Uterus (tissue), 2 donors: ENCODE data around the gene FBN2.

ENCODE experiments used
- POLR2A ChIP-seq, 2 donors: fragments of 450-650 bp; IDR thresholded peaks; one replicate each; pipeline ENCODE4 v1.6.1; 2016; ENCODE audit warnings: antibody characterized with exemption in 2 of 2, mild to moderate bottlenecking in 1 of 2, moderate library complexity in 1 of 2
- TF ChIP-seq, protein P1 (sequence below), 4 experiments: fragments of 200-600 bp in 2 of 4; fragments of 450-650 bp in 2 of 4; sonication (generic) in 2 of 4; IDR thresholded peaks; one replicate each; pipeline ENCODE4 v1.5.1; 2016 to 2019; ENCODE audit warnings: antibody characterized with exemption in 4 of 4, mild to moderate bottlenecking in 2 of 4, moderate library complexity in 1 of 4

DNA sequence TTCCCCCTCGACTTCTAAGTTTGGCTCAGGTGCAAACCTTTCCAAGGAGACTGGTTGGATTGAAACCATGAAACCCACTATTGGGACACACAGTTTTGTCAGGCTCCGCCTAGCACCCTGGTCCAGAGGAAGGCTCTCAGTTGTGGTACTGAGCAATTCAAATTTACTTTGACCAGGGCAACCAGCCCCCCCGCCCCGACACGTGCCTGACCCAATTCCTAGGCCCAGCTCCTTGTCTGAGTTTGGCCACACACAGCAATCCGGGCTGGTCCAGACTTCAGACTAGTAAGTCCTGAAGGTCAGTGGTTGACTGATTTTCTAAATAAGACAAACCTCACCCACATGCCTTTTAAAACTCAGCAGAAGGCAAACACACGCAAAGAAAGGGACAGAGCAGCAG, 321.8 kb downstream of the FBN2 start:
- TF ChIP-seq, protein P1, sequence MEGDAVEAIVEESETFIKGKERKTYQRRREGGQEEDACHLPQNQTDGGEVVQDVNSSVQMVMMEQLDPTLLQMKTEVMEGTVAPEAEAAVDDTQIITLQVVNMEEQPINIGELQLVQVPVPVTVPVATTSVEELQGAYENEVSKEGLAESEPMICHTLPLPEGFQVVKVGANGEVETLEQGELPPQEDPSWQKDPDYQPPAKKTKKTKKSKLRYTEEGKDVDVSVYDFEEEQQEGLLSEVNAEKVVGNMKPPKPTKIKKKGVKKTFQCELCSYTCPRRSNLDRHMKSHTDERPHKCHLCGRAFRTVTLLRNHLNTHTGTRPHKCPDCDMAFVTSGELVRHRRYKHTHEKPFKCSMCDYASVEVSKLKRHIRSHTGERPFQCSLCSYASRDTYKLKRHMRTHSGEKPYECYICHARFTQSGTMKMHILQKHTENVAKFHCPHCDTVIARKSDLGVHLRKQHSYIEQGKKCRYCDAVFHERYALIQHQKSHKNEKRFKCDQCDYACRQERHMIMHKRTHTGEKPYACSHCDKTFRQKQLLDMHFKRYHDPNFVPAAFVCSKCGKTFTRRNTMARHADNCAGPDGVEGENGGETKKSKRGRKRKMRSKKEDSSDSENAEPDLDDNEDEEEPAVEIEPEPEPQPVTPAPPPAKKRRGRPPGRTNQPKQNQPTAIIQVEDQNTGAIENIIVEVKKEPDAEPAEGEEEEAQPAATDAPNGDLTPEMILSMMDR (IDR thresholded peaks at IDR 0.05): no peak
- TF ChIP-seq POLR2A (IDR thresholded peaks at IDR 0.05): no peak
